ENCODE measurements around the gene OSBPL2. TPM values are rescaled to one million over a fixed set of nuclear protein-coding genes. Genes with fewer than 3 reads are reported as not detected.

OSBPL2 gene
- total RNA-seq, 4 donors from 2014 or later = 36.6 to 57.3 (median 46.7) TPM

DNA sequence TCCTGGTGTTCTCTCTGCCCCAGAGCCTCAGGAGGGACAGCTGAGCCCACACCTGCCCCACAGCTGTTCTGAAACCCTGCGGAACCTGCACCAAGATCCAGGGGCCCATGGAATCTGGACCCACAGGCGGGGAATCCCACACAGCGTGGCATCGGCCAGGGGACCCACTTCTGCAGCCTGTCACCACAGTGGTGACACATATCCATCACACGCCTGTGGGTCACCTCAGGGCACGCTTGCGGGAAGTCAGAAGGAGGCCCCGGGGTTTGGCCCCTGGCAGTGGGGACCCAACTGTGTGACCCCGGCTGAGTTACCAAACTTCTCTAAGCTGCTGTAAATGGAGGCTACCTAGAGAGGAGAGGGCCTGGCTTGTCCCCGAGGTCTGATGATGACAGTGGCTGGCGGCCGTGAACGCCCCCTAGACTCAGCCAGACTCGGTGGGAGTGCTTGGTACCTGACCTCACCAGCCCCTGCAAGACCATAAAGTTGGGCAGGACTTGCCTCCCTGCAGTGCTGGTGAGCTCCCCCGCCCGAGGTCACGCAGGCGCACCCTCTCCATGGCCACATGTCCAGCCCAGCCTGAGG, 16.0 kb upstream of the OSBPL2 start:
- Histone ChIP-seq H3K4me3 (no peak overlapping the region), H3K9me3 (no peaks in the 10 kb centered on the region), H3K36me3 (no peaks in the 10 kb centered on the region), H3K27ac (no peak overlapping the region), H3K27me3 (peaks cover 100% of the 10 kb centered on the region), H3K4me1 (peaks cover 0 to 27% (median 8%) of the 10 kb centered on the region in 3 donors)
- TF ChIP-seq CTCF (IDR thresholded peaks at IDR 0.05) (no peak), EP300 (IDR thresholded peaks at IDR 0.05) (no peak), POLR2AphosphoS5 (IDR thresholded peaks at IDR 0.05) (no peak)
- ATAC-seq = no peak
- WGBS, 2 donors (ENCODE audit: low coverage in 1 of 2) = no CpG with 5 or more reads among the region's 18 CpGs

GRCh38 chr20:62222972-62223371, 15.3 kb upstream of the OSBPL2 start:
- H3K4me3 ChIP-seq = no peak overlapping the region
- H3K36me3 ChIP-seq = no peaks in the 10 kb centered on the region
- H3K4me1 ChIP-seq = peaks cover 0 to 27% (median 8%) of the 10 kb centered on the region in 3 donors
- no peak for ATAC-seq
- peaks cover 100% of the 10 kb centered on the region for H3K27me3 ChIP-seq
- no CpG with 5 or more reads among the region's 13 CpGs for WGBS, 2 donors (ENCODE audit: low coverage in 1 of 2)
- TF ChIP-seq POLR2AphosphoS5 (IDR thresholded peaks at IDR 0.05) (no peak), EP300 (IDR thresholded peaks at IDR 0.05) (no peak), POLR2A (IDR thresholded peaks at IDR 0.05) (no peak), CTCF (IDR thresholded peaks at IDR 0.05) (no peak)
- H3K27ac ChIP-seq = no peak overlapping the region
- H3K9me3 ChIP-seq = no peaks in the 10 kb centered on the region

DNA sequence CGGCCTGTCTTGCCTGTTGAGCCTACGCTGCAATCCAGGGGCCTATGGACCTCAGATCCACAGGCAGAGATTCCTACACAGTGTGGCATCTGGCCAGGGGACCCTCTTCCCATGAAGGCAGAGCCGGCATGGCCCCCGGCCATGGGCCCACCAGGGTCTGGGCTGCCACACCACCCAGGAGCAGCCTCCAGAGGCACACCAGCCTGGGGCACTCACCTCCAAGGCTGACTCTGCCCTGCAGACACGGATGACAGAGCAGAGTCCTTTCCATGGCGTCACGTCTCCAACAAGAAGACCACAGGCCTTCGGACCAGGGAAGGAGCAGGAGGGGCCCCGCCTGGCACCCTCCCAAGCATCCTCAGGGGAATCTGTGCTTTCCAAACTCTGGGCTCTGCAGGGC, 14.8 kb upstream of the OSBPL2 start:
- Histone ChIP-seq H3K27ac (no peak overlapping the region), H3K27me3 (peaks cover 100% of the 10 kb centered on the region), H3K36me3 (no peaks in the 10 kb centered on the region), H3K4me3 (no peak overlapping the region), H3K9me3 (no peaks in the 10 kb centered on the region), H3K4me1 (peaks cover 0 to 27% (median 8%) of the 10 kb centered on the region in 3 donors)
- no peak for ATAC-seq
- TF ChIP-seq CTCF (IDR thresholded peaks at IDR 0.05) = no peak
- TF ChIP-seq POLR2AphosphoS5 (IDR thresholded peaks at IDR 0.05) = no peak
- TF ChIP-seq EP300 (IDR thresholded peaks at IDR 0.05) = no peak
- TF ChIP-seq POLR2A (IDR thresholded peaks at IDR 0.05) = no peak
- 73% methylated on average over 3 of the region's 9 CpGs; no CpG with 5 or more reads in 1 of the 2 donors for WGBS, 2 donors (ENCODE audit: low coverage in 1 of 2)

- Histone ChIP-seq H3K4me1 (peaks cover 0 to 22% (median 7%) of the 10 kb centered on the region in 3 donors), H3K9me3 (no peaks in the 10 kb centered on the region), H3K27ac (no peak overlapping the region), H3K36me3 (no peaks in the 10 kb centered on the region), H3K4me3 (no peak overlapping the region), H3K27me3 (peaks cover 100% of the 10 kb centered on the region)
- ATAC-seq = no peak
- WGBS, 2 donors (ENCODE audit: low coverage in 1 of 2) = 50 to 62% methylated on average over 8 to 10 of the region's 21 CpGs
- no peak for TF ChIP-seq EP300 (IDR thresholded peaks at IDR 0.05)
- no peak for TF ChIP-seq POLR2AphosphoS5 (IDR thresholded peaks at IDR 0.05)
- TF ChIP-seq POLR2A (IDR thresholded peaks at IDR 0.05) = no peak
- TF ChIP-seq CTCF (IDR thresholded peaks at IDR 0.05) = no peak
These were observed 14.0 kb upstream of the OSBPL2 start for GRCh38 chr20:62224113-62224855.

GRCh38 chr20:62225026-62225425, 13.3 kb upstream of the OSBPL2 start:
- TF ChIP-seq EP300 (IDR thresholded peaks at IDR 0.05) (no peak), CTCF (IDR thresholded peaks at IDR 0.05) (no peak), POLR2A (IDR thresholded peaks at IDR 0.05) (no peak), POLR2AphosphoS5 (IDR thresholded peaks at IDR 0.05) (no peak)
- H3K4me1 ChIP-seq = peaks cover 0 to 14% (median 4%) of the 10 kb centered on the region in 3 donors
- H3K27me3 ChIP-seq = peaks cover 97% of the 10 kb centered on the region
- no peak overlapping the region for H3K4me3 ChIP-seq
- H3K9me3 ChIP-seq = no peaks in the 10 kb centered on the region
- H3K36me3 ChIP-seq = no peaks in the 10 kb centered on the region
- WGBS, 2 donors (ENCODE audit: low coverage in 1 of 2) = 92% methylated on average over 2 of the region's 13 CpGs; no CpG with 5 or more reads in 1 of the 2 donors
- no peak for ATAC-seq
- no peak overlapping the region for H3K27ac ChIP-seq
